NCI-H2107 treated with DMSO at 0.1 percent for 48 hours (cell line): Measurements from ENCODE around the gene CUL2.
"Not testable (repeated sequence)": the region's sequence is repeated elsewhere in the genome, so short reads cannot be mapped to it uniquely, and the experiment has no call there.

ENCODE experiments used
- DNase-seq: peaks from one replicate; lab custom pipeline; 2025; ENCODE audit not compliant: unreplicated experiment; lab: John Stamatoyannopoulos, UW

CUL2 gene

GRCh38 chr10:35020481-35020880, 69.7 kb downstream of the CUL2 start:
- no peak for DNase-seq

DNA sequence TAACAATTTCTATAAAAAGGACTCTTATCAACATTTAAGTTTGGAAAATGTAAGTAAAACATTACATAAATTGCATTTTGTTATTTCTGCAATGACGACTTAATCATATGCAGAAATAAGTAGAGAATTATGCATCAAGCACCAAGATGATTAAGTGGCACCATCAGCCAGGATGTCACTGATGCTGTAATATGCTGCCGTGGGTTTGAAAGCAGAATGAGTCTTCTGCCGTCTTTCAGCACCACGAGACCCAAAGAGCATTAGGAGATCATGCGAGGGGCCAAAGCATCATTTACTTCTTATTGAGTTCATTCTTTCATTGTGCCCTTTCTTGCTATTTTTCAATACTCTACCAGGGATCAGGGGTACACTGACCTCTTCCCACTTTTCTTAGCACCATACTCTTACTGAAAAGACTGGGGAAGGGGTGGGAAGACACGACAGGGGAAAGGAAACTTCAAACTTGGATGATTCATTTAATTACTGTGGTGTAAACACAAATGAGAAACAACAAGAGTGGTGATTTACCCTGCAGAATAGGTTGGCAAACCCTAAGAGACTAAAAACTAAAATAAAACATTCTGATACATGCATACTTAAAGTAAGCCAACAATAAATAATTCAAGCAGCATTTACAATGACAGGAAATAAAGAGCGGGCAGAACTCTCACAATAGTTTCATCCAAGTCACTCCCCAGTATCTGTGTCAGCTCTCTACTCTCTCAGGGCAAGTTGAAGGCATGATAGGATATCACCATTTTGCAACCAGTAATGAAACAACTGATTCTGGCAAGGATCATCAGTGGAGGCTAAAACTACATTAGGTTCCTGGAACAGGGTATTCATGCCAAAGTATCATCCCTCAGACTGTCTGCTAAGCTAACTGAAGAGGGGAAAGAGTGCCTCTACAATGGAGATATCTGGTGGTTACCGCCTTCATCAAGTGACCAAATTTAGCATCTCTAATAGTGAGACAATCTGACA, 70.8 kb downstream of the CUL2 start:
- DNase-seq, result no peak

DNA sequence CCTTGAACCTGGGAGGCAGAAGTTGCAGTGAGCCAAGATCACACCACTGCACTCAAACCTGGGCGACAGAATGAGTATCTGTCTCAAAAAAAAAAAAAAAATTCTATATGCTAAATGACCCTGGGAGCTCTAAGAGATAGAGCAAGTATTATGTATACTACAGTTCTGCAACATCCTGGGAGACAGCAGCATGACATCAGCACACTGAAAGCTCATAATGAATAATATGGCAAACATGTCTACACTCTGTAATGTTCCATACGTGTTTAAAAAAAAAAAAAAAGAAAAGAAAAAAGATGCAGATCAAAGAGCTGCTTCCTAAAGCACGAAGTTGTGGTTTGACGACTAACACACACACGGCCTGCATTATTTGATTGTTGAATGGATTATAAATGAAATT, 72.5 kb downstream of the CUL2 start:
- DNase-seq, result no peak

DNA sequence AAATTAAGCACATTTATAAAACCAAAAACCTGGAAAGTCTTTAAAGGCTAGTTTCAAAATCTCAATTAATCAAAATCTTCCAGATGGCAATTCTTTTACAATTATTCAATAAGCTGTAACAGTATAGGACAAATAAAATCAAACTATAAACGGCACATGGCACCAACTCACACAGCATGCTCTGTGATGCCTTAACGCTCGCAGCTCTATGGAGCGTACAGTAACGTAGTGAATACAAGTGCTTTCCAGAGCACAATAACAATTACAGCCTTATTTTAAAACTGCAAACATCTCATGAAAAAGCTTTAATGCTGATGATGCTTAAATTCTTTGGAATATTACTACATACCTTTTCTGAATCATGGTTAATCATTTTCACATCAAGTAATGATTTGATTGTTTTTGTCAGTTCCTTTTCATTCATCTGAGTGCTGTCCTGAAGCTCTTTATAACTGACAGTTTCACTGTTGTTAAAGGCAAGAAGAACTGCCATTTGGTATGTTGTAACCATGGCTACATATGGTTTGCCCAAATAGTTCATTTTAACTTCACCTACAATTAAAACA, 74.2 kb downstream of the CUL2 start:
- no peak for DNase-seq

DNA sequence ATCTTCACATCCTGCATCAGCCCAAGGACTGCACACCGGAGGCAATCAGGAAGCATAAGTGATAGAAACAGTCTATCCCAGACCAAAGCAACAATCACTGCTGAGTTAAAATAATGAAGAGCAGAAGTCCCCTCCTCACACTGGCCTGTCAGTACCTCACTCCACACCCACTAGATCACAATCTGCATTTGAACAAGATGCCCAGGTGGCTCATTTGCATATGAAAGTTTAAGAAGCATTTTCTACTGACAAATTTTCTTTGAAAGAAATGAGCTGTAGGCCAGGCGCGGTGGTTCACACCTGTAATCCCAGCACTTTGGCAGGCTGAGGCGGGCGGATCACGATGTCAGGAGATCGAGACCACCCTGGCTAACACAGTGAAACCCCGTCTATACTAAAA, 77.4 kb downstream of the CUL2 start:
- no peak for DNase-seq

DNA sequence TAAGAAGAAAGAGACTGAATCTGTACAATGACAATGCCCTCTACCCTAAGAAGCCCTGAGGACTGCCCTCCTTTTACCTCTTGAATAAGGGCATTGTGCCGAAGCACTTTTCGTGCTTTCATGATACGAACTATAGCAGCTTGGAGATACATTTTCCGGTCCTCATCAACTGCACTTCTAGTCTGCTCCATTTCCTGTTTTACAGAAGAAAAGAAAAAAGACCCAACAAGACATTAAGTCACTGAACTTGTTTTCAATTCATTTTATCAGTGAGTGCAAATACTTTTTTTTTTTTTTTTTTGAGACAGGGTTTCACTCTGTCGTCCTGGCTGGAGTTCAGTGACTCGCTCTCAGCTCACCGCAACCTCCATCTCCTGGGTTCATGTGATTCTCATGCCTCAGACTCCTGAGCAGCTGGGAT, 78.4 kb downstream of the CUL2 start:
- no peak for DNase-seq

DNA sequence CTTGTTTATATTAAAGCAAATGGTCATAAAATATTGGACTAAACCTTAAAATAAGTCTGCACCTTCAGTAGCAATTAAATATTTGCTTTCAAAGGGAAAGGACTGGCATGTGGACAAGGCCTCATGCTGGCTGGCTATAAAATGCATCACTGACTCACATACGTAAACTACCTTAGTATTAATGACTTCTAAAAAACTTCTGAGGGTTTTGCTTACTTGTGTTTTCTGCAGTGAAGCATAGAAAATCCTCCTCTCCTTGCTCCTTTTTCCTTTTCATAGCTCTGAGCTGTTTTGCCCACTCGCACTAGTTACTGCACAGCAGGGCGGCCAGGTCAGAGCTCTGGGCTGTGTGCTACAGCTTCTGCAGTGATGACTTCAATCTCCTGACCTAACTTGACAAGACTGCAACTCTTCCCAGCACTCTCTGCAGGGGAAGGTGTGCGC, 82.3 kb downstream of the CUL2 start:
- DNase-seq, result no peak

DNA sequence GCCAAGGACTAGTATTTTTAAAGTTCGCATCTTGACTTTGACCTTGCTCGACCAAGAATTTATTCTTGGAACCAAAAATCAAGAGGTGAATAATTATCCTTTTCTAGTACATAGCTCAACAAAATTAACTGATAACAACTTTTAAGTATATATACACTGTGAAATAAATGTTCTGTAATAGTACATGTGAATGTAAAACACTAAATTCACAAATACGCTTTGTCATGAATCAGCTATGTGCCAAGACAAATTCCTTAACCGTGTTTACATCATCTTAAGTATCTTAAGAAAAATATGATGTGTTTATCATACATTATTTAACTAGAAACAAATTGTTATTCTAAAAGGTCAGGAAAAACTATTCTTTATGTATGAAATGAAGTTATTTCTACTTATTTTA, 83.3 kb downstream of the CUL2 start:
- no peak for DNase-seq

DNA sequence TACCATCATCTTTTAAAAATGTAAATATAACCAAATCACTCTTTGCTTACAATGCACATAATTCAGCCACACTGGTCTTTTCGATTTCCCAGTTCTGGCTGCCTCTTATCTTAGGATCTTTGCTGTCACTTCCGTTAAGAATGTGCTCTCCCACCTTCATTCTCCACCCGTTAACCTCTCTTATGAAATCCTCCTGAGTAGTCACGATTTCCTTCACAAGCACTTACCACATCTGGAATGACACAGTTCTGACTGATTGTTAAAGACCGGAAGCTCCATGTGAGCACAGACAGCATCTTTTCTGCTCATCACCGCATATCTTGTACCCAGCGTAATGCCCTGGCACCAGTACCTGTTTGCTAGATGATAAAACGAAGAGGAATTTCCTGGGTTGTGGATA, 84.3 kb downstream of the CUL2 start:
- no peak for DNase-seq

DNA sequence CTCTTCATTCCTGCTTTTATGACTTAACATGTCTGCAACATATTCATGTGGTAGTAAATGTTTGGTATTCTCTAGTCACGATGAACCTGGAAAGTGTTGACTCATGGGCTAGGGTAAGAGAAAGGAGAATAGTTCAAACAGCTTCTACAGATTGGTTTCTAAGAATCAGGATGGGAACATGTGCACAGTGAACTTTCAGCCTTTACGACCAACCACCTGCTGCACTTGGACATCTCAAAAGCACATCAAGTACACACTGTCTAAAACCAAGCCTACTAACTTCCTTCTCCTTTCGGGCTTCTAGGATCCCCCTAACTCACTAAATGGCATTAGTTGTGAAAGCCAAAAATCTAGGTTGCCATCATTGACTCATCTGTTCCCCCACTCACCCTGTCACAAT, 85.5 kb downstream of the CUL2 start:
- no peak for DNase-seq

DNA sequence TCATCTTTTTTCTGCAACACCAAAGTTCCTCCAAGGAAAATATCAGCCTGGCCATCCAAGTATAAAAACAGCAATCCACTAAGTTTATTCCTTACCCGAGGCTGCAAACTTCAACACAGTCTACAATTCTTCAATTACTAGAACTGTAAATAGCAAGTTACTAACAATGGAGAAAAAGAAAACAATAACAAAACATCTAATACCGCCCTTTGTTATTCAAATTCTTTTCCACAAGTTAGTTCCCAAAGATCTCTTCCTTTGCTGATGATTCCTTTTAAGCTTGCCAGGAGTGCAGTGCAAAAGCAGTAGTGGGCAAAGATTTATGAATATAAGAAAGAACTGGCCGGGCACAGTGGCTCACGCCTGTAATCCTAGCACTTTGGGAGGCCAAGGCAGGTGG, 86.2 kb downstream of the CUL2 start:
- no peak for DNase-seq

DNA sequence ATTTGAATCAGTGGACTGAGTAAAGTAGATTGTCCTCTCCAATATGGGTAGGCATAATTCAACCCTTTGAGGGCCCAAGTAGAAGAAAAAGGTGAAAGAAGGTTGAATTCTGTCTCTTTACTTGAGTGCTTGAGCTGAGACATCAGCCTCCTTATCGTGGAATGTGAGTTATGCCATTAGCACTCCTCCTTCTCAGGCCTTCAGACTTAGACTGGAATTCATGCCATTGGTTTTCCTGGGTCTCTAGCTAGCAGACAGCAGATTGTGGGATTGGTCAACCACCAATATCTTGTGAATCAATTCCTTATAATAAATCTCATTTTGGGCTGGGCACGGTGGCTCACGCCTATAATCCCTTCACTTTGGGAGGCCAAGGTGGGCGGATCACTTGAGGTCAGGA, 89.2 kb downstream of the CUL2 start:
- DNase-seq, result no peak

GRCh38 chr10:34999532-34999931, 90.6 kb downstream of the CUL2 start:
- DNase-seq, result no peak

GRCh38 chr10:34998940-34999339, 91.2 kb downstream of the CUL2 start:
- DNase-seq, result no peak

- DNase-seq, result no peak
These were observed 93.3 kb downstream of the CUL2 start for GRCh38 chr10:34996843-34997242.

DNA sequence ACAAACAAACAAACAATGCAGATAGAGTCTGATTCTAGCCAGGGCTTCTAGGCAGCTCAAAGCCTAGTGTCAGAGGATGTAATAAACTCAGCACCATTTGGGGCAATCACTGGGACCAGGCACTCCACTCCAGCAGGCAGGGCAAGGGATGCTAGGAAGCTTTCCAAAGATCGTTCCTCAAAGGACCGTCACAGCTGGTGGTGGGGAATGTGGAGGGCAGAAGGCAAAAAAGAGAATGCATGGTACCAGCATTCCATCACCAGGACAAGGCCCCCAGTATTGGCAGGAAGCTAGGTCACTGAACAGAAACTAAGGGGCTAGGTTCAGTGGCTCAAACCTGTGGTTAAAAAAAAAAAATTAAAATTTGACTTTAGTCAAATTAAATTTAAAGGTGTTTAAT, 94.2 kb downstream of the CUL2 start:
- no peak for DNase-seq

GRCh38 chr10:34994565-34995142, 95.5 kb downstream of the CUL2 start:
- DNase-seq, result peak; percentile 54

DNA sequence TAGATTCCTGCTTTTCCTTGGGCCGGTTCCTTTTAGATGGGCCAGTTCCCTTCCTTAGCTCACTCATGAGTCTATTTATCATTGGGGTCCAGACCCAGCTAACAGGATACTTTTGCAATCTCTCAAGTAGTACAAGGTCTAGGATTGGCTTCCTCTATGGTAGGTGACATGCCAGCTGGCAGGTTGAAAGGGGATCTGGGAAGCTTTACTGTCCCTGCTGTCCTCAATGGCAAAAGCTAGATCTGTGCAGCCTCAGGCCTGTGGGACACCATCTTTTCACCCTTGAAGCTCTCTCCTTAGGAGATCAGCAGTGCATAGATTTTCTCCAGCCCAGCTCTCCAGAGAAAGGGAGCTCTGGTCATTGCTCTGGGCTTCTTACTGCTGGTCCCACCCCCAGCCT, 96.4 kb downstream of the CUL2 start:
- DNase-seq, result no peak

- not testable (repeated sequence) for DNase-seq
These were observed 99.0 kb downstream of the CUL2 start for GRCh38 chr10:34991117-34991516.

DNA sequence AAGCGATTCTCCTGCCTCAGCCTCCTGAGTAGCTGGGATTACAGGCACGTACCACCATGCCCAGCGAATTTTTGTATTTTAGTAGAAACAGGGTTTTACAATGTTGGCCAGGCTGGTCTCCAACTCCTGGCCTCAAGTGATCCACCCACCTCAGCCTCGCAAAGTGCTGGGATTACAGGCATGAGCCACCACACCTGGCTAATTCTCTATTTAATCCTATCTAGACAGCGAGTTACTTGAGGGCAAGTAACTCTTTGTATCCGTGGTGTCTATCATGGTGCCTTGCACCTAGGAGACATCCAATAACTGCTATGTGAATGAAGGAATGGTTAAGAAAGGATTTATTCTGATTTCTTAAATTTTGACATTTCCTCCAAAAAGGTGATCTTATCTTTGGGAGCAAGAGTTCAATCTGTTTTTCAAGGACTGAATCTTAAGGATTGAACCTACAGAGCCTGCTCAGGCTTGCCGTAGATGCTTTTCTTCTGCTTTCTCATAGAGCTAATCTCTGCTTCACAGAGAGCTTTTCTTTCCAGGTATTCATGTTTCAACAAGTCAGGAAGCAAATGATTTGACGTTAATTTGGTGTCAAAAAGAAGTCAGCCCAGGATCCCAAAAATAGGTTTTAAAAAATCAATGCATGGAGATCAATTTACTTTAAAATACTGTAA, 101.6 kb downstream of the CUL2 start:
- no peak for DNase-seq

- no peak for DNase-seq
These were observed 104.3 kb downstream of the CUL2 start for GRCh38 chr10:34985823-34986222.

DNA sequence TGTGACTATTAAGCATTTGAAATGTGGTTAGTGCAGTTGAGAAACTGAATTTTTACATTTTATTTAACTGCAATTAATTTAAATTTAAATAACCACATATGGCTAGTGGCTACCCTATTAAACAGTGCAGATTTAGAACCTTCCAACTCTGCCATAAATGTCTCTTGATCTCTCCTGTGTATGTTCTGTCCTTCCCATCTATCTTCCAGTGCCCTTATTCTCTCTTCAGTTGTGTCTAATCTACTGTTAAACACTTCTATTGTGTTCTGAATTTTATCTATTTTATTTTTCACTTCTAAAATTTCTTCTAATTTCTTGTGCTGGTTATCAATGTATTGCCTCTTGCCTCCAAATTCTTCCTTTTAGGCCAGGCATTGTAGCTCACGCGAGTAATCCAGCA, 105.0 kb downstream of the CUL2 start:
- DNase-seq, result no peak
